Measurements from ENCODE around the gene MED29.

- TF ChIP-seq POLR2AphosphoS5 (IDR thresholded peaks at IDR 0.05; ENCODE audit: insufficient read depth in 1 of 2, low read depth in 1 of 2) = no peak
- TF ChIP-seq CTCF (IDR thresholded peaks at IDR 0.05) = no peak
These were observed 39.6 kb upstream of the MED29 start for GRCh38 chr19:39351537-39352064.
